Ramos (cell line): ENCODE results near the gene OGFOD3.

Experiments
- in situ Hi-C: fragments of 300-500 bp; cut with MboI; formaldehyde crosslinking; loops from one replicate; pipeline ENCODE4 v1.14.3; 2022; ENCODE audit warnings: low sequenced_read_pairs; ENCODE audit not compliant: unreplicated experiment

OGFOD3 gene

GRCh38 chr17:82345151-82345976, 73.0 kb downstream of the OGFOD3 start:
- in situ Hi-C loops = no loop called here

GRCh38 chr17:82344175-82344907, 74.0 kb downstream of the OGFOD3 start:
- in situ Hi-C loops = no loop called here

GRCh38 chr17:82343560-82343959, 74.8 kb downstream of the OGFOD3 start:
- in situ Hi-C loops = no loop called here

GRCh38 chr17:82342361-82343079, 75.9 kb downstream of the OGFOD3 start:
- in situ Hi-C loops = no loop called here

- in situ Hi-C loops = no loop called here
Measured at GRCh38 chr17:82339634-82340580, 78.5 kb downstream of the OGFOD3 start.
